ENCODE data around the gene DUSP8. TPM values are rescaled to one million over a fixed set of nuclear protein-coding genes. Genes with fewer than 3 reads are reported as not detected.
"Not testable (repeated sequence)": the region's sequence is repeated elsewhere in the genome, so short reads cannot be mapped to it uniquely, and the experiment has no call there.

The DUSP8 gene
- 5.9 and 8.9 TPM in 2 replicates for total RNA-seq

- DNase-seq (ENCODE audit: extremely low read depth, low read depth, low spot score): no peak
Measured at GRCh38 chr11:1572197-1573076, at the start of gene DUSP8. Gene DUSP8 (minus strand): TSS chr11:1572271. CDS start chr11:1565826, 6,445 bp downstream.

GRCh38 chr11:1619449-1619848 lies 47.4 kb upstream of the DUSP8 start:
- no peak for DNase-seq (ENCODE audit: extremely low read depth, low read depth, low spot score)

GRCh38 chr11:1618231-1618630 lies 46.2 kb upstream of the DUSP8 start:
- DNase-seq (ENCODE audit: extremely low read depth, low read depth, low spot score): no peak

GRCh38 chr11:1608363-1608762 lies 36.3 kb upstream of the DUSP8 start, which contains the start of gene KRTAP5-3:
Gene KRTAP5-3 (minus strand): TSS chr11:1608463. CDS start chr11:1608385, 78 bp downstream.
- no peak for DNase-seq (ENCODE audit: extremely low read depth, low read depth, low spot score)

GRCh38 chr11:1607901-1608300 lies 35.8 kb upstream of the DUSP8 start:
- DNase-seq (ENCODE audit: extremely low read depth, low read depth, low spot score): not testable (repeated sequence)

- not testable (repeated sequence) for DNase-seq (ENCODE audit: extremely low read depth, low read depth, low spot score)
Measured at GRCh38 chr11:1607156-1607845, 35.2 kb upstream of the DUSP8 start.

- not testable (repeated sequence) for DNase-seq (ENCODE audit: extremely low read depth, low read depth, low spot score)
Measured at GRCh38 chr11:1605923-1606322, 33.9 kb upstream of the DUSP8 start.

- DNase-seq (ENCODE audit: extremely low read depth, low read depth, low spot score): no peak
Measured at GRCh38 chr11:1604711-1605110, 32.6 kb upstream of the DUSP8 start.

- DNase-seq (ENCODE audit: extremely low read depth, low read depth, low spot score): no peak
Measured at GRCh38 chr11:1604181-1604580, 32.1 kb upstream of the DUSP8 start.

GRCh38 chr11:1603629-1604028 lies 31.6 kb upstream of the DUSP8 start:
- no peak for DNase-seq (ENCODE audit: extremely low read depth, low read depth, low spot score)

GRCh38 chr11:1601663-1602062 lies 29.6 kb upstream of the DUSP8 start:
- DNase-seq (ENCODE audit: extremely low read depth, low read depth, low spot score): not testable (repeated sequence)

- no peak for DNase-seq (ENCODE audit: extremely low read depth, low read depth, low spot score)
Measured at GRCh38 chr11:1600626-1601025, 28.6 kb upstream of the DUSP8 start.

GRCh38 chr11:1598816-1599215 lies 26.7 kb upstream of the DUSP8 start:
- no peak for DNase-seq (ENCODE audit: extremely low read depth, low read depth, low spot score)

- not testable (repeated sequence) for DNase-seq (ENCODE audit: extremely low read depth, low read depth, low spot score)
Measured at GRCh38 chr11:1598406-1598805, 26.3 kb upstream of the DUSP8 start.

- no peak for DNase-seq (ENCODE audit: extremely low read depth, low read depth, low spot score)
Measured at GRCh38 chr11:1597994-1598380, 25.9 kb upstream of the DUSP8 start, which contains the start of gene KRTAP5-2. Gene KRTAP5-2 (minus strand): TSS chr11:1598294. CDS start chr11:1598250, 44 bp downstream.

GRCh38 chr11:1597331-1597993 lies 25.4 kb upstream of the DUSP8 start:
- DNase-seq (ENCODE audit: extremely low read depth, low read depth, low spot score): no peak

GRCh38 chr11:1596576-1597121 lies 24.6 kb upstream of the DUSP8 start:
- DNase-seq (ENCODE audit: extremely low read depth, low read depth, low spot score): not testable (repeated sequence)

- not testable (repeated sequence) for DNase-seq (ENCODE audit: extremely low read depth, low read depth, low spot score)
Measured at GRCh38 chr11:1595994-1596575, 24.0 kb upstream of the DUSP8 start.

GRCh38 chr11:1592628-1593027 lies 20.6 kb upstream of the DUSP8 start:
- DNase-seq (ENCODE audit: extremely low read depth, low read depth, low spot score): no peak

- no peak for DNase-seq (ENCODE audit: extremely low read depth, low read depth, low spot score)
Measured at GRCh38 chr11:1589996-1590395, 17.9 kb upstream of the DUSP8 start.

Measured in glomerular endothelial cell (primary cell).